Stimulated activated memory B cell treated with anti-CD40 and anti-IgM and Interleukin-4, amounts not matched to agents 10 μg/mL and 1 μg/mL and 100 μg/mL, for 72 hours (primary cell): Measurements from ENCODE around the gene PRR36.

Experiments
- ATAC-seq: fragments of 150-1000 bp; cut with Tn5 transposase; 2 replicates; pipeline ENCODE4 v1.10.0; 2021
- H3K27ac Mint-ChIP-seq: one replicate; pipeline ENCODE4 v1.8.0; 2022; ENCODE audit warnings: mild to moderate bottlenecking, mixed read lengths
- H3K27me3 Mint-ChIP-seq: one replicate; pipeline ENCODE4 v1.8.0; 2022; ENCODE audit warnings: mixed read lengths
- H3K36me3 Mint-ChIP-seq: one replicate; pipeline ENCODE4 v1.8.0; 2022; ENCODE audit warnings: mixed read lengths
- H3K4me1 Mint-ChIP-seq: one replicate; pipeline ENCODE4 v1.8.0; 2022; ENCODE audit warnings: mixed read lengths
- H3K4me3 Mint-ChIP-seq: one replicate; pipeline ENCODE4 v1.8.0; 2022; ENCODE audit warnings: mild to moderate bottlenecking, moderate library complexity, mixed read lengths
- H3K9me3 Mint-ChIP-seq: one replicate; pipeline ENCODE4 v1.8.0; 2022; ENCODE audit warnings: mixed read lengths

PRR36 gene

GRCh38 chr19:7907544-7907943, 33.4 kb upstream of the PRR36 start:
- H3K9me3 Mint-ChIP-seq, result no peaks in the 10 kb centered on the region
- ATAC-seq, result no peak
- H3K4me1 Mint-ChIP-seq, result peaks cover 49% of the 10 kb centered on the region
- no peaks in the 10 kb centered on the region for H3K27me3 Mint-ChIP-seq
- H3K27ac Mint-ChIP-seq, result no peak overlapping the region
- H3K4me3 Mint-ChIP-seq, result no peak overlapping the region
- peaks cover 55% of the 10 kb centered on the region for H3K36me3 Mint-ChIP-seq

GRCh38 chr19:7907122-7907521, 32.9 kb upstream of the PRR36 start:
- Mint-ChIP-seq H3K4me1 (peaks cover 51% of the 10 kb centered on the region), H3K36me3 (peaks cover 52% of the 10 kb centered on the region), H3K27ac (no peak overlapping the region), H3K4me3 (no peak overlapping the region), H3K27me3 (no peaks in the 10 kb centered on the region), H3K9me3 (no peaks in the 10 kb centered on the region)
- ATAC-seq, result no peak

- Mint-ChIP-seq H3K36me3 (peaks cover 40% of the 10 kb centered on the region), H3K4me1 (peaks cover 51% of the 10 kb centered on the region), H3K27ac (peak overlapping the region; percentile 88), H3K9me3 (no peaks in the 10 kb centered on the region), H3K4me3 (peak overlapping the region; percentile 65), H3K27me3 (no peaks in the 10 kb centered on the region)
- ATAC-seq, result no peak
These were observed 31.7 kb upstream of the PRR36 start for GRCh38 chr19:7905859-7906258.

- peaks cover 51% of the 10 kb centered on the region for H3K4me1 Mint-ChIP-seq
- no peak for ATAC-seq
- no peaks in the 10 kb centered on the region for H3K27me3 Mint-ChIP-seq
- H3K9me3 Mint-ChIP-seq, result no peaks in the 10 kb centered on the region
- peak overlapping the region; percentile 88 for H3K27ac Mint-ChIP-seq
- H3K36me3 Mint-ChIP-seq, result peaks cover 34% of the 10 kb centered on the region
- H3K4me3 Mint-ChIP-seq, result peak overlapping the region; percentile 87
These were observed 31.1 kb upstream of the PRR36 start for GRCh38 chr19:7905268-7905667.

GRCh38 chr19:7904074-7905020, 30.2 kb upstream of the PRR36 start:
- peak; percentile 74 for ATAC-seq
- H3K4me1 Mint-ChIP-seq, result peaks cover 51% of the 10 kb centered on the region

GRCh38 chr19:7903244-7904073, 29.3 kb upstream of the PRR36 start, which contains the start of gene MAP2K7:
Gene MAP2K7, plus strand, starts transcription at chr19:7903877. Its CDS starts 68 bp downstream, at chr19:7903945.
- Mint-ChIP-seq H3K27me3 (peaks cover 12% of the 10 kb centered on the region), H3K9me3 (no peaks in the 10 kb centered on the region), H3K36me3 (peaks cover 24% of the 10 kb centered on the region), H3K4me1 (peaks cover 48% of the 10 kb centered on the region), H3K4me3 (peak within 1 kb of the TSS; percentile 87), H3K27ac (peak within 1 kb of the TSS; percentile 88)
- peak; percentile 91 for ATAC-seq

More at GRCh38 chr19:7904074-7905020, 30.2 kb upstream of the PRR36 start:
- Mint-ChIP-seq H3K4me3 (peak overlapping the region; percentile 87), H3K9me3 (no peaks in the 10 kb centered on the region), H3K27ac (peak overlapping the region; percentile 88), H3K36me3 (peaks cover 28% of the 10 kb centered on the region), H3K27me3 (peaks cover 6% of the 10 kb centered on the region)

GRCh38 chr19:7902796-7903243, 28.6 kb upstream of the PRR36 start:
- Mint-ChIP-seq H3K9me3 (no peaks in the 10 kb centered on the region), H3K27ac (peak overlapping the region; percentile 88), H3K4me1 (peaks cover 44% of the 10 kb centered on the region), H3K4me3 (peak overlapping the region; percentile 83), H3K27me3 (peaks cover 14% of the 10 kb centered on the region), H3K36me3 (peaks cover 24% of the 10 kb centered on the region)
- no peak for ATAC-seq

- no peak overlapping the region for H3K4me3 Mint-ChIP-seq
- ATAC-seq, result no peak
These were observed 27.1 kb upstream of the PRR36 start for GRCh38 chr19:7901337-7901736.

GRCh38 chr19:7900931-7901330, 26.7 kb upstream of the PRR36 start:
- Mint-ChIP-seq H3K4me1 (peaks cover 27% of the 10 kb centered on the region), H3K9me3 (no peaks in the 10 kb centered on the region), H3K27ac (no peak overlapping the region), H3K27me3 (peaks cover 21% of the 10 kb centered on the region), H3K36me3 (peaks cover 11% of the 10 kb centered on the region), H3K4me3 (no peak overlapping the region)
- ATAC-seq, result no peak

More at GRCh38 chr19:7901337-7901736, 27.1 kb upstream of the PRR36 start:
- no peak overlapping the region for H3K27ac Mint-ChIP-seq
- H3K9me3 Mint-ChIP-seq, result no peaks in the 10 kb centered on the region
- H3K36me3 Mint-ChIP-seq, result peaks cover 15% of the 10 kb centered on the region
- peaks cover 31% of the 10 kb centered on the region for H3K4me1 Mint-ChIP-seq
- H3K27me3 Mint-ChIP-seq, result peaks cover 21% of the 10 kb centered on the region

- Mint-ChIP-seq H3K27ac (no peak overlapping the region), H3K27me3 (peaks cover 26% of the 10 kb centered on the region), H3K4me3 (no peak overlapping the region), H3K4me1 (peaks cover 22% of the 10 kb centered on the region), H3K36me3 (peaks cover 6% of the 10 kb centered on the region), H3K9me3 (no peaks in the 10 kb centered on the region)
- no peak for ATAC-seq
These were observed 26.2 kb upstream of the PRR36 start for GRCh38 chr19:7900401-7900870.

- Mint-ChIP-seq H3K4me1 (peaks cover 19% of the 10 kb centered on the region), H3K27ac (no peak overlapping the region), H3K27me3 (peaks cover 32% of the 10 kb centered on the region), H3K36me3 (peaks cover under 1% of the 10 kb centered on the region), H3K4me3 (no peak overlapping the region), H3K9me3 (no peaks in the 10 kb centered on the region)
- ATAC-seq, result no peak
These were observed 25.7 kb upstream of the PRR36 start for GRCh38 chr19:7899751-7900378.

- ATAC-seq, result no peak
- Mint-ChIP-seq H3K27me3 (peaks cover 41% of the 10 kb centered on the region), H3K4me3 (no peak overlapping the region), H3K4me1 (peaks cover 14% of the 10 kb centered on the region), H3K36me3 (no peaks in the 10 kb centered on the region), H3K27ac (no peak overlapping the region), H3K9me3 (no peaks in the 10 kb centered on the region)
These were observed 24.8 kb upstream of the PRR36 start for GRCh38 chr19:7898967-7899366.

- no peaks in the 10 kb centered on the region for H3K9me3 Mint-ChIP-seq
- H3K4me1 Mint-ChIP-seq, result peaks cover 5% of the 10 kb centered on the region
- H3K4me3 Mint-ChIP-seq, result no peak overlapping the region
- no peaks in the 10 kb centered on the region for H3K36me3 Mint-ChIP-seq
- no peak overlapping the region for H3K27ac Mint-ChIP-seq
- H3K27me3 Mint-ChIP-seq, result peaks cover 54% of the 10 kb centered on the region
- ATAC-seq, result no peak
These were observed 23.1 kb upstream of the PRR36 start for GRCh38 chr19:7897292-7897691.

GRCh38 chr19:7895565-7895964, 21.4 kb upstream of the PRR36 start:
- Mint-ChIP-seq H3K4me3 (no peak overlapping the region), H3K9me3 (no peaks in the 10 kb centered on the region), H3K36me3 (no peaks in the 10 kb centered on the region), H3K27me3 (peaks cover 54% of the 10 kb centered on the region), H3K27ac (no peak overlapping the region), H3K4me1 (peaks cover 5% of the 10 kb centered on the region)
- no peak for ATAC-seq
